HL-60/S4 treated with retinoic acid at 250 ng/mL for 4 days and 3 days (cell line): Measurements from ENCODE around the gene SARNP.

Experiments used
- in situ Hi-C: fragments of 300-500 bp; cut with MboI; formaldehyde crosslinking; loops from 2 replicates; pipeline ENCODE4 v1.7.0; 2022; ENCODE audit warnings: low sequenced_read_pairs

The SARNP gene

GRCh38 chr12:55712700-55713415, 104.7 kb downstream of the SARNP start:
- in situ Hi-C loops, result no loop called here

- in situ Hi-C loops, result no loop called here
These were observed 105.6 kb downstream of the SARNP start for GRCh38 chr12:55711786-55712553.

GRCh38 chr12:55708695-55709233, 108.8 kb downstream of the SARNP start:
- in situ Hi-C loops, result no loop called here

DNA sequence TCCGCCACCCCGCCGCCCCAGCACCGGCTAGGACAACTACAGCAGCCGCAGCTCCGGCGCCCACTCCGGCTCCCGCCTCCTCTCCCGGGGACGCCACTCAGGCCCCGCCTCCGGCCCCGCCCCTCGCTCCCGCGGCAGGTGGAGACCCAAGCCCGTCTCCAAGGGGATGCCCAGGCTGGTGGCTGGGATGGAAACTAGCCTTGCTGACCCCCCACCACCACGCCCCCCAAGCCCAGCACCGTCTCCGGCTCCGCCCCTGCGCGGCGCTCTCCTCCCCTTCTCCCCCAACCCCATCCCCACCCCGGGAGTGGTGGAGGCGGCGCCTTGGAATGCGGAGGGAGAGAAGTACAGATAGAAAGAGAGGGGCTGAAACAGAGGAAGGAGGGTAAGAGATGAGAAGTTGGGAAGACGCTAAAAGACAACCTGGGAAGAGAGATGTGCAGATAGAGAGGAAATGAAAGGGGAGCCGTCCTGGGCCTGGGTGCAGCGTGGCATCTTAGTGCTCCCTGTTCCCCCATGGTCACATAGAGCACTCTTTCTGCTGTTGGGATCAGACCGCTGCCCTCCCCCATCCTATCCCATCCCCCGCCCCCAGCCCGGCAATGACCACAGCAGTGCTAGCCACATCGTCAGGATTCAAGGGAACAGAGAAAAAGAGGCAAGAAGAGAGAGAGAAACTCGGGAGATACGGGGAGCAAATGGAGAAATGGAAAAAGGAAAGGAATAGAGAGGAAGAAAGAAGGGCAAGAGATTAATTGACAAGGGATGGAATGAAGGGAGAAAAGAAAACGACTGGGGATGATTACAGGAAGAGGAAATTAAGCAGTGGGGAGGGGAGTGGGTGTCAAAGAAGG, 109.5 kb downstream of the SARNP start, which contains the start of gene ITGA7:
ITGA7 (minus strand) TSS at position 64 of the 854 bp plus-strand sequence. CDS start 222 bp downstream, outside the sequence.
- in situ Hi-C loops, result no loop called here
